ENCODE results near the gene TRPV4. TPM values are rescaled to one million over a fixed set of nuclear protein-coding genes. Genes with fewer than 3 reads are reported as not detected.

The TRPV4 gene
- total and polyA plus RNA-seq, 2 experiments from 2014 or later = 0.66 to 1.1 TPM

GRCh38 chr12:109737126-109737525 is 96.1 kb downstream of the TRPV4 start (continued):
- no peak for TF ChIP-seq ZNF462 (CRISPR knock-in tag; IDR thresholded peaks at IDR 0.05)
- no peak for TF ChIP-seq CREB1 (CRISPR knock-in tag; IDR thresholded peaks at IDR 0.05; ENCODE audit: low read depth)
- TF ChIP-seq, protein P1, sequence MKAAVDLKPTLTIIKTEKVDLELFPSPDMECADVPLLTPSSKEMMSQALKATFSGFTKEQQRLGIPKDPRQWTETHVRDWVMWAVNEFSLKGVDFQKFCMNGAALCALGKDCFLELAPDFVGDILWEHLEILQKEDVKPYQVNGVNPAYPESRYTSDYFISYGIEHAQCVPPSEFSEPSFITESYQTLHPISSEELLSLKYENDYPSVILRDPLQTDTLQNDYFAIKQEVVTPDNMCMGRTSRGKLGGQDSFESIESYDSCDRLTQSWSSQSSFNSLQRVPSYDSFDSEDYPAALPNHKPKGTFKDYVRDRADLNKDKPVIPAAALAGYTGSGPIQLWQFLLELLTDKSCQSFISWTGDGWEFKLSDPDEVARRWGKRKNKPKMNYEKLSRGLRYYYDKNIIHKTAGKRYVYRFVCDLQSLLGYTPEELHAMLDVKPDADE (IDR thresholded peaks at IDR 0.05) = no peak
- TF ChIP-seq JUNB (IDR thresholded peaks at IDR 0.05; ENCODE audit: unreplicated experiment) = no peak
- no peak for TF ChIP-seq EZH2 (IDR thresholded peaks at IDR 0.05; ENCODE audit: low read depth, unreplicated experiment)

- no peaks in the 10 kb centered on the region for H3K79me2 ChIP-seq (replicated peaks; ENCODE audit: insufficient read depth)
- H4K20me1 ChIP-seq (replicated peaks; ENCODE audit: insufficient read depth) = peaks cover 6% of the 10 kb centered on the region
- peak; percentile 95 for DNase-seq (ENCODE audit: low spot score)
- no peaks in the 10 kb centered on the region for H3K27me3 ChIP-seq (ENCODE audit: insufficient read depth)
- no peak overlapping the region for H3K27ac ChIP-seq (ENCODE audit: low read depth)
- H3K9me2 ChIP-seq (ENCODE audit: insufficient read depth) = no peaks in the 10 kb centered on the region
- Mint-ChIP-seq H3K4me1 (peaks cover 47% of the 10 kb centered on the region), H3K27ac (no peak overlapping the region), H3K27me3 (ENCODE audit: insufficient read depth, low read depth, poor library complexity) (peaks cover 29% of the 10 kb centered on the region), H3K36me3 (ENCODE audit: low read depth) (no peaks in the 10 kb centered on the region), H3K9me3 (no peaks in the 10 kb centered on the region), H3K4me3 (no peak overlapping the region)
- peak; percentile 97 for TF ChIP-seq REST (IDR thresholded peaks at IDR 0.05; ENCODE audit: unreplicated experiment)
- no peak for TF ChIP-seq EZH2phosphoT487 (IDR thresholded peaks at IDR 0.05; ENCODE audit: unreplicated experiment)
- peak; percentile 90 for TF ChIP-seq CREB1 (CRISPR knock-in tag; IDR thresholded peaks at IDR 0.05; ENCODE audit: low read depth)
- TF ChIP-seq NANOG (IDR thresholded peaks at IDR 0.05; ENCODE audit: borderline replicate concordance) = no peak
- H3K36me3 ChIP-seq (ENCODE audit: insufficient read depth) = no peaks in the 10 kb centered on the region
- H2AFZ ChIP-seq = no peak overlapping the region
- peak; percentile 80 for ATAC-seq
- H3K4me3 ChIP-seq = no peak overlapping the region
- peaks cover 19% of the 10 kb centered on the region for H3K4me1 ChIP-seq (ENCODE audit: insufficient read depth)
- no peaks in the 10 kb centered on the region for H3F3A ChIP-seq (replicated peaks; ENCODE audit: low read depth)
- peak overlapping the region; percentile 60 for H3K4me2 ChIP-seq
These were observed 96.6 kb downstream of the TRPV4 start for GRCh38 chr12:109736552-109737108.

All from GM23338 (cell line).